Gastrocnemius medialis (tissue), 4 donors: ENCODE data around the gene PLXDC2.

ENCODE experiments used
- CTCF ChIP-seq, 5 experiments: fragments of 450-650 bp in 3 of 5; fragments of 200-600 bp in 2 of 5; sonication (generic) in 2 of 5; IDR thresholded peaks in 4 of 5; conservative IDR thresholded peaks in 1 of 5; 1 replicate in 4 of 5; 2 replicates in 1 of 5; pipeline ENCODE4 v1.5.1; 2016 to 2019; ENCODE audit warnings: antibody characterized with exemption in 5 of 5, mild to moderate bottlenecking in 3 of 5, moderate library complexity in 3 of 5
- POLR2A ChIP-seq, 2 donors: fragments of 450-650 bp; IDR thresholded peaks; one replicate each; pipeline ENCODE4 v1.6.1; 2017; ENCODE audit warnings: antibody characterized with exemption in 2 of 2, mild to moderate bottlenecking in 2 of 2, moderate library complexity in 2 of 2

- no peak for TF ChIP-seq CTCF (IDR thresholded peaks at IDR 0.05 in 4 of 5, conservative IDR thresholded peaks at IDR 0.05 in 1 of 5)
- no peak for TF ChIP-seq POLR2A (IDR thresholded peaks at IDR 0.05)
These were observed 465.3 kb downstream of the PLXDC2 start for GRCh38 chr10:20281579-20281978.
